GM18868 (cell line): Measurements from ENCODE around the gene ADORA1.

Experiments used
- ATAC-seq: cut with Tn5 transposase; IDR thresholded peaks from one replicate; pipeline ENCODE4 v1.9.1; 2021; ENCODE audit warnings: mild to moderate bottlenecking, moderate library complexity; ENCODE audit not compliant: unreplicated experiment

Gene ADORA1

GRCh38 chr1:203140743-203141520 is 13.4 kb downstream of the ADORA1 start:
- ATAC-seq = no peak

DNA sequence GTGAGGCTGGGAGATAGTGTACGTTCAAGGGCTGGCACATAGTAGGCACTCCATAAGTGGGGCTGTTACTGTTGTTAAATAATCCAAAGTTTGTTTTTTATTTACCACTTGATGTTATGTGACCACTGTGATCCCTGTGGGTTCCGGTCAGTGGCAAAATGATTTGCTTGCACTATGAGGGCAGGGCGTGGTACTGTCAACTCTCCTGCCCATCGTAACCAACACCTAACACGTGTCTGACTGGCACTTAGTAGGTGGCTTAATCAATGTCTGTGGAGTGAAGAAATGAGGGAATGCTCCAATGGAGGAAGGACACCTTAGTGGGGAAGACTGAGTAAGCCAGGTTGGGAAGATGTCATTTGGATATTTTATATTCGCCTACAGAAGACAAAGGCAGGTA is 14.6 kb downstream of the ADORA1 start:
- ATAC-seq = no peak

DNA sequence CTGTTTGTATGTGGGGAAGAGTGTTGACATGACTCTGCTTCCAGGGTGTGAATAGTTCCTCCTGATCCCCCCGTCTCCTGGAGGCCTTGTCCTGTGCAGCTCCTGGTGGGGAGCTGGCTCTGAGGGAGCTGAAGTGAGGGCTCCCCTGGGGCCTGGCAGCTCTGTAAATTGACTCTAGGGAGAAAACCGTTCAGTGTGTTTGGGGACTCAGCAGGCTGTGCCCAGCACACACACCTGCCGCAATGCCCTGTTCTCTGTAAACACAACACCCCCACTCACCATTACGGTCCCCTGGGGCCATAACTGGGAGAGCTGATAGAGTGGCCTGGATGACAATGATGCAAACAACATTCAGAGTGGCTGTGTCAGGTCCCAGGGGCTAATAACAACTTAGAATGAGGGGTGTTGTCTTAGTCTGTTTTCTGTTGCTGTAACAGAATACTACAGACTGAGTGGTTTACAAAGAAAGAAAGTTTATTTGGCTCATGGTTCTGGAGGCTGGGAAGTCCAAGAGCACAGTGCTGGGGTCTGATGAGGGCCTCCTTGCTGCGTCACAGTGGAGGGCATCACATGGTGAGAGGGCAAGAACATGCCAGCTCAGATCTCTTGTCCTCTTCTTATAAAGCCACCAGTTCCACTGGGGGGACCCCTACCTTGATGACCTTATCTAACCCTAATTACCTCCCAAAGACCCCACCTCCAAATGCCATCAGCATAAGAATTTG is 15.3 kb downstream of the ADORA1 start:
- ATAC-seq = no peak

- ATAC-seq = no peak
Observed at GRCh38 chr1:203143641-203144040, 16.1 kb downstream of the ADORA1 start.

DNA sequence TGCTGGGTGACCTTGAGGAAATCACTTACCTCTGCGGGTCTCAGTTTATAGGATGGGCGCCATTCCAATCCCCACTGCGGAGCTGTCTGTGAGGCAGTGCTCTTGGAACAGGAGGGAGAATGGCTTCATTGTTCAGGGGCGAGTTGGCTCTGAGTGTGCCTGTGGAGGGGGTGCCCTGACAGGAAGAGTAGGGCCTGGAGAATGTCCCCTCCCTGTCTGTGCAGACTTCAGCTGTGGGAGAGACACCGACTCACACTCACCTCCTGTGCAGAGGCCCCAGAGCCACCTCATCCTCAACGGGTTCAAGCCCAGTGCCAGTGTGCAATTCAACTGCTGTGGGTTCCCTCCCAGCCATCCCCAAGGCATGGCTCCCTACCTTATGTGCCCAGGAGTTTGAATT is 17.1 kb downstream of the ADORA1 start:
- ATAC-seq = no peak

GRCh38 chr1:203145321-203146041 is 18.0 kb downstream of the ADORA1 start:
- ATAC-seq = no peak

GRCh38 chr1:203146042-203146369 is 18.5 kb downstream of the ADORA1 start:
- no peak for ATAC-seq

GRCh38 chr1:203146537-203146936 is 19.0 kb downstream of the ADORA1 start:
- no peak for ATAC-seq

- ATAC-seq = no peak
Observed at GRCh38 chr1:203147376-203147775, 19.9 kb downstream of the ADORA1 start.

GRCh38 chr1:203148127-203148526 is 20.6 kb downstream of the ADORA1 start:
- ATAC-seq = no peak

GRCh38 chr1:203148579-203148978 is 21.1 kb downstream of the ADORA1 start:
- no peak for ATAC-seq

- no peak for ATAC-seq
Observed at GRCh38 chr1:203149188-203149840, 21.8 kb downstream of the ADORA1 start.

GRCh38 chr1:203150511-203151297 is 23.2 kb downstream of the ADORA1 start:
- ATAC-seq = no peak

GRCh38 chr1:203151362-203152157 is 24.0 kb downstream of the ADORA1 start:
- no peak for ATAC-seq

GRCh38 chr1:203152158-203153034 is 24.9 kb downstream of the ADORA1 start:
- ATAC-seq = no peak

DNA sequence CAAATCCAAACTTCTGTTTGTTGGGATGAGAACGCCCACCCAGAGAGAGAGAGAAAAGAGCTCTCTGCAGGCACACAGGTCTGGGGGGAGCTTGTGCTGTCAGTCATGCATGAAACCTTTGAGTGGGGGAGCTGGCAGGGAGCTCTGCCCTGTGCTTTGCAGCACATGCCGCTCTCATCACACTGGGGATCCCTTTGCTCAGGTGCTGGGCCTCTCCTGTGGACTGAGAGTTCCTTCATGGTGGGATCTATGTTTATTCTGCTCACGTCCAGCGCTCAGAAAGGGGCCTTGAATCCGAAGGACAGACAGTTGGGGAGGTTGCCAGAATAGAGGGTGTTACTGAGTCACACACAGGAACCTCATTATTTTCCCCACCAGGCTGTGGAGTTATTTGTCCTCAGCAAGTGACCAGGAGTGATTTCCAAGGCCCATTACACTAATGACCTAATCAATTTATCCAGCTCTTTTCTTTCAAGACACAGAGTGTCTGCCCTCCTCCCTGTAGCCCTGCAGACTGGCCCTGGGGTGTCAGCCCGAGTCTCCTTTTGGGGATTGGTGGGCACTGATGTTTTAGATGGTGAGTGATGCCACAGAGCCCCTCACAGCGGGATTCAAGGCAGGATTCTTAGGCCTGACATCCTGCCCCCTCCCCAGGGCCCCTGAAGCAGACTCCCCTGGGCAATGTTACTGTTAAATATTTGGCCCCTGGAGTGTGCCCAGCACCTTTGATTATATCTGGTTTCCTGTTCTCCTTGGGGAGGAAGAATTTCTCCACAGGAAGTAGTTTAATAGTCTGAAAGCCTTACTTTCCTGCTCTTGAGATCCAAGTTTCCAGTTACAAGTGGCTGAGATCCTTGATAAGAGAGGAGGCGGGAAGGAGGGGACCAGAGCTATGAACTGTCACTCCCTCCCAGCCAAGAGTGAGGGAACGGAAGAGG is 25.8 kb downstream of the ADORA1 start:
- ATAC-seq = no peak

- ATAC-seq = no peak
Observed at GRCh38 chr1:203153989-203154821, 26.7 kb downstream of the ADORA1 start.
